ENCODE data around the gene CRHR1. TPM values are rescaled to one million over a fixed set of nuclear protein-coding genes. Genes with fewer than 3 reads are reported as not detected.

Gene CRHR1
- total RNA-seq, 3 donors from 2014 or later, result 1.6 to 2.8 TPM; not detected in 1

DNA sequence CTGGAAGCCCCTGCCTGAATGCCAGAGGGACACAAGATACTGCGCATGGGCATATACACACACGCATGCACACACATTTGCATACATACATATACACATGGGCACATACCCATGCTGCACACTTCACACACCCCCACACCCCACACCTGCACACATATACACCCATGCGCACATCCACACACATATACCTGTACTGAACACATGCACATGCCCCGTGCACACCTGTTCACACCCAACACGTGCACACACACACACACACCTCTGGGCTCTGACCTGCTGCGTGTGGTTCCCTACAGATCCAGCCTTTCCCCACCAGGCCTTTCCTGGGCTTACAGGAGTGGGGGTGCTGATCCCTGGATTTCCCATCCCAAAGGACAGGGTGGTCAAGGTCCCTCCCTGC is 66.9 kb downstream of the CRHR1 start:
- intact Hi-C loops (cut with DNase I; ENCODE audit: low total_unique reads), result loop anchor here (10.0 kb wide), 1 partner anchor 96 kb away; no protein-coding TSS in a partner anchor
- Histone ChIP-seq H3K4me3 (no peak overlapping the region), H3K36me3 (no peaks in the 10 kb centered on the region), H3K4me1 (no peaks in the 10 kb centered on the region), H3K9me3 (no peaks in the 10 kb centered on the region), H3K27me3 (no peaks in the 10 kb centered on the region), H3K27ac (no peak overlapping the region)
- DNase-seq (ENCODE audit: low spot score in 2 of 2), result no peak
- TF ChIP-seq POLR2A (IDR thresholded peaks at IDR 0.05), result no peak
- TF ChIP-seq, protein P1, sequence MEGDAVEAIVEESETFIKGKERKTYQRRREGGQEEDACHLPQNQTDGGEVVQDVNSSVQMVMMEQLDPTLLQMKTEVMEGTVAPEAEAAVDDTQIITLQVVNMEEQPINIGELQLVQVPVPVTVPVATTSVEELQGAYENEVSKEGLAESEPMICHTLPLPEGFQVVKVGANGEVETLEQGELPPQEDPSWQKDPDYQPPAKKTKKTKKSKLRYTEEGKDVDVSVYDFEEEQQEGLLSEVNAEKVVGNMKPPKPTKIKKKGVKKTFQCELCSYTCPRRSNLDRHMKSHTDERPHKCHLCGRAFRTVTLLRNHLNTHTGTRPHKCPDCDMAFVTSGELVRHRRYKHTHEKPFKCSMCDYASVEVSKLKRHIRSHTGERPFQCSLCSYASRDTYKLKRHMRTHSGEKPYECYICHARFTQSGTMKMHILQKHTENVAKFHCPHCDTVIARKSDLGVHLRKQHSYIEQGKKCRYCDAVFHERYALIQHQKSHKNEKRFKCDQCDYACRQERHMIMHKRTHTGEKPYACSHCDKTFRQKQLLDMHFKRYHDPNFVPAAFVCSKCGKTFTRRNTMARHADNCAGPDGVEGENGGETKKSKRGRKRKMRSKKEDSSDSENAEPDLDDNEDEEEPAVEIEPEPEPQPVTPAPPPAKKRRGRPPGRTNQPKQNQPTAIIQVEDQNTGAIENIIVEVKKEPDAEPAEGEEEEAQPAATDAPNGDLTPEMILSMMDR (IDR thresholded peaks at IDR 0.05), result no peak
- TF ChIP-seq POLR2AphosphoS5 (IDR thresholded peaks at IDR 0.05), result no peak

DNA sequence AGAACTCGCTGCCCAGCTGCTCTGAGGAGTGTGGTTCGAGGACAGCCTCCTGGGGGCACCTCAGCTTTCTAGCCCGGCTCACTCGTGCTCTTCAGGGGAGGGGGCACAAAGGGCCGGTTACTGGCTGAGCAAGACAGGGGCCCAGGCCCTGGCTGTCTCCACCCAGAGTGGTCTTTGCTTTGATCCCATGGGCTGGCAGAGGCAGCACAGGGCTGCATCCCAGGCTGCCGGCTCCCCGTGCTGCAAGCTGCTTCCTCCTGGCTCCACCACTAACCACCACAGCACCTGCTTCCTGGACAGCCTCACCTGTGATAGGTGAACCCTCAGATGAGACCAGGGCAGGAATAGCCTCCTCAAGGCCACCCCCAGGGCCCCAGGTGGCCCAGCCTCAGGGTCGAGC is 67.3 kb downstream of the CRHR1 start:
- Histone ChIP-seq H3K36me3 (no peaks in the 10 kb centered on the region), H3K9me3 (no peaks in the 10 kb centered on the region), H3K27me3 (no peaks in the 10 kb centered on the region), H3K4me3 (no peak overlapping the region), H3K27ac (no peak overlapping the region), H3K4me1 (no peaks in the 10 kb centered on the region)
- TF ChIP-seq POLR2AphosphoS5 (IDR thresholded peaks at IDR 0.05) (no peak), POLR2A (IDR thresholded peaks at IDR 0.05) (no peak)
- TF ChIP-seq, protein P1 (IDR thresholded peaks at IDR 0.05), result no peak
- intact Hi-C loops (cut with DNase I; ENCODE audit: low total_unique reads), result loop anchor here (10.0 kb wide), 1 partner anchor 97 kb away; no protein-coding TSS in a partner anchor
- DNase-seq (ENCODE audit: low spot score in 2 of 2), result no peak

DNA sequence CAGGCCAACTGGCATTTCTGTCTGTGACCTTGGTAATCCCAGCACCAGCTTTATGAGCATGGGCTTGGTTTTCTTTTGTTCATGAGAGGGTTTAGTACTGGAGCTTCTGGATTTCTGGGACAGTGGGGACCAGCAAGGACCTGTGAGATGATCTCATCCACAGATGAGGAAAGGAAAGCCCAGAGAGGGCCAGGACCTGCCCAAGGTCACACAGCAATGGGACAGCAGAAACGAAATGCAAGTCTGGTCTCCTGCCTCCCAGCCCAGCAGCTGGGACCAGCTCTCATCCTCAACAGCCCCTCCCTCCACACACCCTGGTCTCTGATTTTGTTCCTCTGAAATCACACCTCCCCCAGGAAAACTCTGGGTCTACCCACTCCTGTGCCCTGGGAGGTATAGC is 67.8 kb downstream of the CRHR1 start:
- Histone ChIP-seq H3K4me3 (no peak overlapping the region), H3K4me1 (no peaks in the 10 kb centered on the region), H3K36me3 (no peaks in the 10 kb centered on the region), H3K27me3 (no peaks in the 10 kb centered on the region), H3K27ac (no peak overlapping the region), H3K9me3 (no peaks in the 10 kb centered on the region)
- TF ChIP-seq POLR2A (IDR thresholded peaks at IDR 0.05) (no peak), POLR2AphosphoS5 (IDR thresholded peaks at IDR 0.05) (no peak)
- TF ChIP-seq, protein P1 (IDR thresholded peaks at IDR 0.05), result no peak
- intact Hi-C loops (cut with DNase I; ENCODE audit: low total_unique reads), result loop anchor here (10.0 kb wide), 1 partner anchor 97 kb away; no protein-coding TSS in a partner anchor
- DNase-seq (ENCODE audit: low spot score in 2 of 2), result no peak

DNA sequence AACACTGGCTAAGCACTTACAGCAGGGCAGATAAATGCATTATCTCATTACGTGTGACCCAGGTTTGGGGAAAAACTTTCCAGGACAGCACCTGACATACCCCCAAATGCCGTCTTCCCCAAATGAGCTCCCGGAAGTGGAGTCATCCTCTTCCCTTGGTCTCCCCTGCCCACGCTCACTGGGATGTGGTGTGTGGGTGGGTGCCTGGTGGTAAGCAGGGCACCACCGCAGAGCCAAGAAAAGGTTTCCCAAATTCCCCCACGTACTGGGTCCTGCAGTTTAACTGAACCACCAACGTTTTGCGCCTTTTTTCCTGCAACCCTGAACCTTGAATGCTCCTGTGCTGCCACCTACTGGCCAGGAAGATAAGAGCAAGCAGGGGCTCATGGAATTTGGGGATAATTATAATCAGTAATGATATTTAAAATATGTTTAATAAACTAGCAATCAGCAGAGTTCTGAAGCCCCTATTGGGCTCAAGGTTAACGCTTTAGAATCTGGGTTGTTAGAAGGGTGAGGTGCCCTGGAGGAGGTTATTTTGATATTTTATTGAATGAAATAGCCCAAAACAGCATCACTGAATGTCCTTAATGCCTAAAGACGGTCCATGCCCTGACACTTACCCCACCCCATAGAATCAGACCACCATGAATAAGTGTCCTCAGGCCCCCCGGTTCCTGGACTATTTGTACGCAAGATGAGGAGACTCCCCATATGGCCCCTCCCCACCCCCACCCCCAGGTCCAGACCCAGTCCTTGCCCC is 68.6 kb downstream of the CRHR1 start:
- TF ChIP-seq, protein P1 (IDR thresholded peaks at IDR 0.05), result peak; percentile 61 to 75 (median 72)
- no peak for TF ChIP-seq POLR2AphosphoS5 (IDR thresholded peaks at IDR 0.05)
- TF ChIP-seq POLR2A (IDR thresholded peaks at IDR 0.05), result no peak
- DNase-seq (ENCODE audit: low spot score in 2 of 2), result no peak
- no peaks in the 10 kb centered on the region for H3K27me3 ChIP-seq
- peak overlapping the region in 1 of 3 donors; percentile 19 for H3K4me3 ChIP-seq
- intact Hi-C loops (cut with DNase I; ENCODE audit: low total_unique reads), result loop anchor here (10.0 kb wide), 1 partner anchor 98 kb away; no protein-coding TSS in a partner anchor
- no peaks in the 10 kb centered on the region for H3K36me3 ChIP-seq
- no peaks in the 10 kb centered on the region for H3K4me1 ChIP-seq
- no peak overlapping the region for H3K27ac ChIP-seq
- H3K9me3 ChIP-seq, result no peaks in the 10 kb centered on the region

DNA sequence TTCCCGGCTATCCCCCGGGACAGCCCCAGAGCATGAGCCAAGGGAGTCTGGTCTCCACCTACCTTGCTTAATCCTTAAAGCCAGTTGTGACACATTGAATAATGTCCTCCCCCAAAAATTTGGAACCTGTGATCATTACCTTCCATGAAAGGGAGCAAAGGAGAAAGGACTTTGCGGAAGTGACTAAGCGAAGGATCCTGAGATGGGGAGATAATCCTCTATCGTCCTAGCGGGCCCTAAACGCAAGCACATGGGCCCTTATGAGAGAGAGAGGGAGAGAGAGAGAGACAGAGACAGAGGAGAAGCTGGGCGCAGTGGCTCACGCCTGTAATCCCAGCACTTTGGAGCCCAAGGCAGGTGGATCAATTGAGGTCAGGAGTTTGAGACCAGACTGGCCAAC is 70.1 kb downstream of the CRHR1 start:
- Histone ChIP-seq H3K27me3 (no peaks in the 10 kb centered on the region), H3K4me3 (no peak overlapping the region), H3K9me3 (no peaks in the 10 kb centered on the region), H3K27ac (no peak overlapping the region), H3K4me1 (no peaks in the 10 kb centered on the region), H3K36me3 (no peaks in the 10 kb centered on the region)
- intact Hi-C loops (cut with DNase I; ENCODE audit: low total_unique reads), result loop anchor here (10.0 kb wide), 1 partner anchor 99 kb away; no protein-coding TSS in a partner anchor
- DNase-seq (ENCODE audit: low spot score in 2 of 2), result no peak
- TF ChIP-seq POLR2AphosphoS5 (IDR thresholded peaks at IDR 0.05) (no peak), POLR2A (IDR thresholded peaks at IDR 0.05) (no peak)
- TF ChIP-seq, protein P1 (IDR thresholded peaks at IDR 0.05), result no peak
